Brain pericyte (primary cell): ENCODE measurements around the gene FBXO44.

ENCODE experiments used
- DNase-seq: peaks from one replicate; pipeline ENCODE4 v3.0.0-alpha.2; 2012; ENCODE audit warnings: low read depth, low spot score

The FBXO44 gene

DNA sequence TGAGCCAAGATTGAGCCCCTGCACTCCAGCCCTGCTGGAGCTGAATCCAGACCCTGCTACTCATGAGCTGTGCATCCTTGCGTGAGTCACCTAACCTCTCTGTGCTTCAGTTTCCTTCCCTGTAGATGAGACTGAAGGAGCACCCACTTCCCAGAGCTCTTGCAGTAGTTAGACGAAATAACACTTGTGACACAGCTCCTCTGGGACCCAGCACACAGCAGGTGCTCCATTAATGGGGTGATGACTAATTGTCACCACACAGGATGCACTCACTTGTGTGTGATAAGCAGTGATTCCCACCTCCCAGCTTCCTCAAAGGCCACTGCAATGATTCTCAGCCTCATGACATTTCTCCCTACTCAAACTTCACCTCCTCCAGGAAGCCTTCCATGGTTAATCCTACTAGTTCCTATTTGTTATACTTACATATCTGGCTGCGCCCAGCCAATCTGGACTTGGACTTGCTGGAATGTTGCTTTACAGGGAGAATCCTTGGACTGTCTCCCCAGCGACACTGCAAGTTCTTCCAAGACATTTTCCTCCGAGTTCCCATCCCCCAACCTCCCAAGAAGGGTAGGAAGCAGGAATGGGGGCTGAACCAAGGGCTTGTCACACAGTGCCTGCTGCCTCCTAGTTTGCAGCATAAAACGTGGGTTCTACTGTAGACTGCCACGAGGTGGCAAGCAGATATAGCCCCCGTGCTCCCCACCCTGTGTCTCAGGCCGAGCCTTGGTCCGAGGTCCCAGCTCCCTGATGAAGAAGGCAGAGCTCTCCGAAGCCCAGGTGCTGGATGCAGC, 54.1 kb downstream of the FBXO44 start:
- DNase-seq, result no peak

DNA sequence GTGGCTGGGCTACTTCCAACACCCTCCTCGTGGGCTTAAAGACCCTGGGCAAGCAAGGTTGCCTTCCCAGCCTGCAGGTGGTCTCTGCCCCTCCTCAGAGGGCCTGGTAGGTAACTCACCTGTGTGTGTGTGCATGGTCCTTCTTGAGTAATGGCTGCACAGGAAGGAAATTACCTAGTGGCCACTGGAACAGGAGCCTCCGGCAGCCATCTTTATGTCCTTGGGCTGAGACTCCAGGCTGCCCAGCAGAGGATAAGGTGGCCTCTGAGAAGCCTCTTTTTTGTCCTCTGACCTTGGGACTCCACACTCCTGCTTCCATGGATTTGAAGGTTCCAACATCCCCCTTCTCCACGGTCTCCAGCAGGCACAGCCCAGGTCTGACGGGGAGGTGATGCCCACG, 56.8 kb downstream of the FBXO44 start:
- no peak for DNase-seq

DNA sequence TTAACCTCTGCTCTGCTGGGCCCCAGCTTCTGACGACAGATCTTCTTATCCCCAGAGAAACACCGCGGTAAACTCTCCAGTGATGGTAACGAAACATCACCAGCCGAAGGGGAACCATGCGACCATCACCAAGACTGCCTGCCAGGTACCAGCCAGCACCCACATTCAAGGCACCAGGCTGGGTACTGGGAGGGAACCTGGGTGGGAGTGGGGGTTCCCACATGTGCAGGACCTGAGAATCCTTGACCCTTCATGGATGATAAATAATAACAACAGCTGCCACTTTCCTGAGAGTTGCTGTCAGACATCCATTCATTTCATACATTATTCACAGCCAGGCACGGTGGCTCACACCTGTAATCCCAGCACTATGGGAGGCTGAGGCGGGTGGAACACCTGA, 57.6 kb downstream of the FBXO44 start:
- no peak for DNase-seq
